Mesendoderm (in vitro differentiated cells): ENCODE data around the gene AGBL5.

Experiments used
- DNase-seq: peaks from one replicate; pipeline ENCODE4 v3.0.0; 2013
- H2AK5ac ChIP-seq: 2 replicates; pipeline ENCODE4 v1.6.1; 2013; ENCODE audit warnings: low read length, inconsistent platforms
- H2BK120ac ChIP-seq: 2 replicates; pipeline ENCODE4 v1.6.1; 2013; ENCODE audit warnings: low read depth, mild to moderate bottlenecking, low read length, moderate library complexity, mixed read lengths
- H2BK15ac ChIP-seq: replicated peaks from 2 replicates; pipeline ENCODE4 v1.6.1; 2013; ENCODE audit warnings: low read depth, mild to moderate bottlenecking, moderate library complexity
- H2BK5ac ChIP-seq: 2 replicates; pipeline ENCODE4 v1.6.1; 2013; ENCODE audit warnings: low read length, inconsistent platforms
- H3K18ac ChIP-seq: 2 replicates; pipeline ENCODE4 v1.6.1; 2013; ENCODE audit warnings: mild to moderate bottlenecking, low read length, mixed read lengths
- H3K23ac ChIP-seq: one replicate; pipeline ENCODE4 v1.6.1; 2013; ENCODE audit warnings: low read length
- H3K27ac ChIP-seq: 2 replicates; pipeline ENCODE4 v1.5.1; 2013; ENCODE audit warnings: low read depth, mild to moderate bottlenecking, inconsistent platforms, low read length, moderate library complexity
- H3K27me3 ChIP-seq: 2 replicates; pipeline ENCODE4 v1.6.1; 2013; ENCODE audit warnings: low read length, control low read depth, mild to moderate bottlenecking, inconsistent platforms; ENCODE audit not compliant: insufficient read depth, poor library complexity
- H3K36me3 ChIP-seq: 2 replicates; pipeline ENCODE4 v1.6.1; 2013; ENCODE audit warnings: low read length, inconsistent platforms; ENCODE audit not compliant: control insufficient read depth, insufficient read depth
- H3K4ac ChIP-seq: one replicate; pipeline ENCODE4 v1.6.1; 2013; ENCODE audit warnings: low read depth, mild to moderate bottlenecking, low read length, moderate library complexity
- H3K4me1 ChIP-seq: 2 replicates; pipeline ENCODE4 v1.6.1; 2013; ENCODE audit warnings: low read depth, low read length, inconsistent platforms; ENCODE audit not compliant: control insufficient read depth
- H3K4me2 ChIP-seq: 2 replicates; pipeline ENCODE4 v1.6.1; 2013; ENCODE audit warnings: low read length
- H3K4me3 ChIP-seq: 2 replicates; pipeline ENCODE4 v1.5.1; 2013; ENCODE audit warnings: mild to moderate bottlenecking, low read length
- H3K56ac ChIP-seq: one replicate; pipeline ENCODE4 v1.6.1; 2013; ENCODE audit warnings: low read length
- H3K79me1 ChIP-seq: 2 replicates; pipeline ENCODE4 v1.6.1; 2013; ENCODE audit warnings: low read length, inconsistent platforms
- H3K79me2 ChIP-seq: 2 replicates; pipeline ENCODE4 v1.6.1; 2013; ENCODE audit warnings: mild to moderate bottlenecking, low read length; ENCODE audit not compliant: control insufficient read depth, insufficient read depth
- H3K9ac ChIP-seq: 2 replicates; pipeline ENCODE4 v1.6.1; 2013; ENCODE audit warnings: low read length, inconsistent platforms
- H4K5ac ChIP-seq: one replicate; pipeline ENCODE4 v1.6.1; 2013; ENCODE audit warnings: low read length
- H4K8ac ChIP-seq: one replicate; pipeline ENCODE4 v1.6.1; 2013; ENCODE audit warnings: low read depth, mild to moderate bottlenecking, control low read depth, low read length, moderate library complexity
- WGBS: extraction: QIAGEN DNeasy Blood & Tissue Kit; methylation state at CpG from one replicate; pipeline ENCODE4 v1.1.7; 2013; ENCODE audit warnings: low lambda C conversion rate, missing lambda C conversion rate; ENCODE audit not compliant: insufficient coverage; ENCODE audit errors: extremely low coverage; 5-methylcytosine and 5-hydroxymethylcytosine counted together

The AGBL5 gene

DNA sequence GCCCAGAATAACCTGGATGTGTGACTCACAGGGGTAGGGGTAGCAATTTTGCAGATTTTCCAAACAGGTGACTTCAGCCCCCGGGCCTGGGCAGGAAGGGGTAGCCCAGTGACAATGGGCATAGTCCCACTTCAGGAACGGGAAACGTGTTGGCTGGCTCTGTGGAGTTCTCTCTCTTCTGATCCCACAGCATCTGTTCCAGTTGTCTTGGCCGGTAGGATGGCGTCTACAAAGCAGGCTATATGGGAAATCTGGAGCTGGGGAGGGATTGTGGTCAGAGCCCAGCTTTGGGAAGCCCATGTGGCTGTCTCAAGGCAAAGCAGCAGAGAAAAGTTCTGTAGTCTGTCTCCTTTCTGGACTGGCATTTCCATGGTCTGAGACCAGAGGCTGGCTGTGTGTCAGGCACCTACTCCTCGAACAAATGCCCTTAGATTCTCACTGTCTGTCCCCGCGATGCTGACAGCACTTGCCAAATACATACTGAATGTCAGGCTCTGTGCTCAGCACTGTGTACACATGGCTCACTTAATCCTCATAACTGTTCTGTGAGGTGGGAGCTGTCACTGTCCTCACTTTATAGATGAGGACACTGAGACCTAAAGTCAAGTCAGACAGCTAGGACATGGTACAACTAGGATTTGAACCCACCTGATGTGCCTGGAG is 36.6 kb upstream of the AGBL5 start:
- Histone ChIP-seq H3K23ac (no peak overlapping the region), H3K56ac (peak overlapping the region; percentile 64), H3K4me2 (no peak overlapping the region), H3K4me3 (no peak overlapping the region), H4K8ac (no peak overlapping the region), H3K79me2 (no peaks in the 10 kb centered on the region), H3K4me1 (peaks cover 3% of the 10 kb centered on the region), H3K36me3 (no peaks in the 10 kb centered on the region), H3K4ac (no peak overlapping the region), H2BK15ac (no peak overlapping the region), H3K27me3 (no peaks in the 10 kb centered on the region), H3K9ac (no peak overlapping the region), H3K18ac (no peak overlapping the region), H4K5ac (no peak overlapping the region), H2BK5ac (no peak overlapping the region), H3K27ac (no peak overlapping the region), H2AK5ac (no peak overlapping the region), H3K79me1 (no peaks in the 10 kb centered on the region), H2BK120ac (no peak overlapping the region)
- no CpG with 5 or more reads among the region's 8 CpGs for whole genome bisulfite sequencing
- DNase-seq, result no peak

DNA sequence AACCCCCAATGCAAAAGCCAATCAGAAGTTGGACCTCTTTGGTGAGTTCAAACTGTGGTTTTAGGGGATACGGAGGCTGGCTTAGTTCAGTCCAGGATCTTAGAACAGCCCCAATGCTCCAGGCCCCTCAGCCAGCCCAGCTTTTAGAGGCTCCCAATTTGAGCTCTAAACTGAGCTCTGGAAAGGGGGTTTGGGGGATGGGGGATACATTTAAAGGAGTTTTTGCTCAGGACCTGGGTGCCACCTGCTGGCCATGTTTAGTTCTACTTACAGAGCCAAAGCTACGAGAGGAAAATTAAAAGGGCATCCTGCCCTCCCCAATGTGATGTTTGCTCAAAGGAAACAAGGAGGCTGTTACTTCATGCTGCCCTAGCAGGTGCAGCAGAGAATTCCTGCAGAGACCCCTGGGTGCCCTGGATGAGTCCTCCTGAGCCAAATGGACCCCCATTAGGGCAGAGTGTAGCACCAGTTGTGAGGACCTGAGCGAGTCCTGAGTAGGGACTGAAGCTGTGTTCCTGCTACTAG is 34.6 kb upstream of the AGBL5 start:
- Histone ChIP-seq H3K56ac (no peak overlapping the region), H2BK5ac (no peak overlapping the region), H3K4ac (no peak overlapping the region), H3K23ac (no peak overlapping the region), H4K8ac (no peak overlapping the region), H2BK120ac (no peak overlapping the region), H3K18ac (no peak overlapping the region), H3K4me1 (peaks cover 3% of the 10 kb centered on the region), H3K4me2 (no peak overlapping the region), H3K36me3 (no peaks in the 10 kb centered on the region), H4K5ac (no peak overlapping the region), H3K79me1 (no peaks in the 10 kb centered on the region), H3K27ac (no peak overlapping the region), H3K27me3 (no peaks in the 10 kb centered on the region), H2AK5ac (no peak overlapping the region), H3K9ac (no peak overlapping the region), H3K79me2 (no peaks in the 10 kb centered on the region), H3K4me3 (no peak overlapping the region), H2BK15ac (no peak overlapping the region)
- WGBS, result no CpG with 5 or more reads among the region's 3 CpGs
- DNase-seq, result peak; percentile 86

DNA sequence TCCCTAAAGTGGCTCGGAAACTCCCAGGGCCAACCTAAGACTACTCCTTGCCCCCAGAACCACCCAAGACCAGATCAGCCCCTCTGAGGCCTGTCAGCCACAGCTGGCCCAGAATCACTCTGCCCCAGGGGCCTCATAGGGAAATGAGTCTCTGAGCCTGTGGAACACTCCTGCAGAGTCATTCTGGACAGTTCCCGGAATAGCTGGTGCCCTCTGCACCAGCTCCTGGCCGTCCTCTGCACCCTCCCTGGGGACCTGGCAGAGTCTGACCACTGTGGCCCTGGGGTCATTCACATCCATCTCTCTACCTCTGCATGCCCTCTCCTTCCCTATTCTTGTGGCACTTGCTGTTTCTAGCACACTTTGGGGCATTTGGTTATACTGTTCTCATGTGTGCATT is 33.3 kb upstream of the AGBL5 start:
- Histone ChIP-seq H2BK5ac (no peak overlapping the region), H2AK5ac (no peak overlapping the region), H3K79me1 (no peaks in the 10 kb centered on the region), H3K4ac (no peak overlapping the region), H3K9ac (no peak overlapping the region), H3K23ac (no peak overlapping the region), H3K27ac (no peak overlapping the region), H3K79me2 (no peaks in the 10 kb centered on the region), H3K36me3 (no peaks in the 10 kb centered on the region), H3K4me3 (no peak overlapping the region), H3K4me1 (peaks cover 3% of the 10 kb centered on the region), H2BK120ac (no peak overlapping the region), H4K8ac (no peak overlapping the region), H3K27me3 (no peaks in the 10 kb centered on the region), H3K4me2 (no peak overlapping the region), H4K5ac (no peak overlapping the region), H2BK15ac (no peak overlapping the region), H3K18ac (no peak overlapping the region), H3K56ac (no peak overlapping the region)
- WGBS, result no CpG with 5 or more reads among the region's 3 CpGs
- DNase-seq, result no peak

DNA sequence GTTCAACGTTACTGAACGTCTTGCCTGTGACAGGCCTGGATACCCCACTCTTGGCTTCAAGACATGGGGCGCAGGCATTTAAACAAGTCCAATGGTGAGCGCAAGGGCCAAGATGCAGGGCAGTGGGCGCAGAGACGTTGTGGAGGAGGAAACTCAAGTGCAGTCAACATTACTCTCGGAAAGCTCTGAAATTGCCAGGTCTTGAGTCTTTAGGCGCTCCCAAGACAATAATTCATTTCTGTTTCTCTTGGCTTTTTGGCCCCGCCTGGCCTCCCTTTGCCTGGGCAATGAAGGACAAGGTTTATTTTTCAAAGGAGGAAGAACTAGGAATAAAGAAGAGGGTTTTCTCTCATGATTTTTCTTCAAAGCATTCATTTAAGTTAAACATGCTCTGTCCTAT is 32.0 kb upstream of the AGBL5 start:
- H3K18ac ChIP-seq, result no peak overlapping the region
- H2BK120ac ChIP-seq, result no peak overlapping the region
- no peak overlapping the region for H4K8ac ChIP-seq
- H3K4me3 ChIP-seq, result no peak overlapping the region
- no peaks in the 10 kb centered on the region for H3K79me2 ChIP-seq
- no peak for DNase-seq
- H3K23ac ChIP-seq, result no peak overlapping the region
- H2BK5ac ChIP-seq, result no peak overlapping the region
- no peaks in the 10 kb centered on the region for H3K36me3 ChIP-seq
- no peaks in the 10 kb centered on the region for H3K79me1 ChIP-seq
- no peak overlapping the region for H2AK5ac ChIP-seq
- no peak overlapping the region for H3K27ac ChIP-seq
- H3K4me1 ChIP-seq, result peaks cover 3% of the 10 kb centered on the region
- no peak overlapping the region for H3K4me2 ChIP-seq
- no peaks in the 10 kb centered on the region for H3K27me3 ChIP-seq
- H4K5ac ChIP-seq, result no peak overlapping the region
- no peak overlapping the region for H2BK15ac ChIP-seq
- H3K56ac ChIP-seq, result no peak overlapping the region
- no peak overlapping the region for H3K9ac ChIP-seq
- no CpG with 5 or more reads among the region's 9 CpGs for WGBS
- no peak overlapping the region for H3K4ac ChIP-seq

DNA sequence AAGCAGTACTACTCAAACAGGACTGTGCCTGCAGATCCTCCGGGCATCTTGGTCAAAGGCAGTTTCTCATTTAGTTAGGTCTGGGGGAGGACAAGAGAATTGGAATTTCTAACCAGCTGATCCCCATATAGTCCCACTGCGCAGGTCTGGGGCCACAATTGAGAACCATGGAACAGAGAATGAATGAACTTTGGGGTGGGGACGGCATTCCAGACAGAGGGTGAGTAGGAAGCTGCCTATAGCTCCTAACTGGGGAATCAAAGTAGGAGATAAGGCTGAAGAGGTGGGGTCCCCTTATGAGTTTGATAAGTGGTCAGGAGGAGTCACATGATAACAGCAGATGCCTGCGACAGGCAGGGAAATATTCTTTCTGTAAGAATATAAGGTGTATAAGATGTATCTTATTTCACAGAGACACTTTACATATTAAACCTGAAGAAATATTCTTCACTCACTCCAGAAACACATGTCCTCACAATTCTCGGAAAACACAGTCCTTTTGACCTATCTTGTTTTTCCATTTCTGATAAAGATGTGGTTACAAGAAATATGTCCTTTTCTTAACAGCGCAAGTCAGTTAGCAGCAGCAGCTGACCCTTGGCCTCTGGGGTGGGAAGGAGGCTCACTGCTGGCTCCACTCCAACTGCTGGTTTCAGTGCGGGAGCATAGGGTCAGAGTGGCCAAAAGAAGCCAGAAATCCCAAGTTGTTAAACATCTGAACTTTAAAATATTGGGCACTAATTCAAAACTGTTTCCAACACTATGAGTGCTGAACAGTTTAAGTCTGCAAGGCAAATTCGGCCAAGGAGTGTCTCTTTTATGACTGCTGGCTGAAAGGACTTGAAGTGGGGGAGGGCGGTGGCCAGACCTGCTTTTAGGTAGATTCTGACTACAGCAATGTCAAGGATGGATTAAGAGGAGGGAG is 31.3 kb upstream of the AGBL5 start:
- no peak overlapping the region for H3K4ac ChIP-seq
- no CpG with 5 or more reads among the region's 9 CpGs for WGBS
- no peak overlapping the region for H3K4me3 ChIP-seq
- no peaks in the 10 kb centered on the region for H3K79me2 ChIP-seq
- H3K9ac ChIP-seq, result no peak overlapping the region
- no peak overlapping the region for H2BK5ac ChIP-seq
- no peak overlapping the region for H3K4me2 ChIP-seq
- H3K79me1 ChIP-seq, result no peaks in the 10 kb centered on the region
- no peak overlapping the region for H3K27ac ChIP-seq
- H3K4me1 ChIP-seq, result peaks cover 3% of the 10 kb centered on the region
- H3K56ac ChIP-seq, result no peak overlapping the region
- no peak overlapping the region for H4K5ac ChIP-seq
- no peak overlapping the region for H3K23ac ChIP-seq
- H4K8ac ChIP-seq, result no peak overlapping the region
- H2AK5ac ChIP-seq, result no peak overlapping the region
- H3K18ac ChIP-seq, result no peak overlapping the region
- H3K27me3 ChIP-seq, result no peaks in the 10 kb centered on the region
- H3K36me3 ChIP-seq, result no peaks in the 10 kb centered on the region
- no peak overlapping the region for H2BK15ac ChIP-seq
- no peak for DNase-seq
- H2BK120ac ChIP-seq, result no peak overlapping the region
